SK-N-MC (cell line): Measurements from ENCODE around the gene SNX32.

Experiments
- DNase-seq: peaks from one replicate; pipeline ENCODE4 v3.0.0-alpha.2; 2011; ENCODE audit warnings: low read depth, low spot score
- H3K27ac ChIP-seq: fragments of 200-600 bp; sonication (generic); 2 replicates; pipeline ENCODE4 v1.5.1; 2016; ENCODE audit warnings: mixed run types
- H3K36me3 ChIP-seq: fragments of 200-600 bp; sonication (generic); 2 replicates; pipeline ENCODE4 v1.6.1; 2017; ENCODE audit warnings: antibody characterized with exemption, low read length, mixed read lengths; ENCODE audit not compliant: insufficient read depth
- H3K4me3 ChIP-seq: fragments of 200-600 bp; sonication (generic); 2 replicates; pipeline ENCODE4 v1.5.1; 2016
- H3K9ac ChIP-seq: fragments of 200-600 bp; sonication (generic); 2 replicates; pipeline ENCODE4 v1.8.0; 2017; ENCODE audit warnings: mixed run types, mixed read lengths; ENCODE audit not compliant: insufficient read length
- H3K9me3 ChIP-seq: fragments of 200-600 bp; sonication (generic); 2 replicates; pipeline ENCODE4 v1.6.1; 2017; ENCODE audit warnings: low read depth, mild to moderate bottlenecking, antibody characterized with exemption, low read length, moderate library complexity, mixed read lengths
- EZH2 ChIP-seq: fragments of 200-600 bp; sonication (generic); IDR thresholded peaks from one replicate; pipeline ENCODE4 v1.6.1; 2017; ENCODE audit warnings: antibody characterized with exemption
- FOXP2 ChIP-seq: optimal IDR thresholded peaks from 2 replicates; pipeline ENCODE3; 2011; ENCODE audit warnings: mild to moderate bottlenecking, moderate library complexity; ENCODE audit not compliant: insufficient read depth; ENCODE audit errors: extremely low read length, control extremely low read depth
- POLR2AphosphoS5 ChIP-seq: IDR thresholded peaks from 2 replicates; pipeline ENCODE4 v1.6.1; 2012; ENCODE audit warnings: mild to moderate bottlenecking, low read depth, low read length, borderline replicate concordance

SNX32 gene

DNA sequence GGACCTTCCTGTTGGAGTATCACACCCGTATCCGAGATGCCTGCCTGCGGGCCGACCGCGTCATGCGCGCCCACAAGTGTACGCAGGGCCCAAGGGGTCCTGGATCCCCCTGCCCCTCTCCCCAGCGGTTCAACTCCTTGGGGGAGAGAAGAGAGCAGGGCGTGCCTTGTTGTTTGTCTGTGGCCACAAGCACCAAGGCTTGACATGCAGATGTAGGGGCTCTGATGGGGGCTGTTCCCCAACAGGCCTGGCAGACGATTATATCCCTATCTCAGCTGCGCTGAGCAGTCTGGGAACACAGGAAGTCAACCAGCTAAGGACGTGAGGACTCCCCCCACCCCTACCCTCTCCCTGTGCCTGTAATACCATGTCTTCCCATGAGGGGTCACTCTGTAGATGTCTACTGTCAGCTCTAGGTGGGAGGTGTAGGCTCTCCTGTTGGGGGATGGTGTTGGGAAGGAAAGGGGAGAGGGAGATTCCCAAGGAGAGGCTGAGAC, 17.4 kb downstream of the SNX32 start:
- Histone ChIP-seq H3K4me3 (no peak overlapping the region), H3K27ac (no peak overlapping the region), H3K9me3 (no peaks in the 10 kb centered on the region), H3K9ac (no peak overlapping the region), H3K36me3 (peaks cover 31% of the 10 kb centered on the region)
- no peak for DNase-seq
- no peak for TF ChIP-seq EZH2
- TF ChIP-seq POLR2AphosphoS5 = peak; percentile 28; the same call in 1 of the 2 replicates
- no peak for TF ChIP-seq FOXP2

- no peak for TF ChIP-seq FOXP2
- TF ChIP-seq EZH2 = no peak
- no peak; the same call in 1 of the 2 replicates for TF ChIP-seq POLR2AphosphoS5
- Histone ChIP-seq H3K36me3 (peaks cover 37% of the 10 kb centered on the region), H3K4me3 (no peak overlapping the region), H3K9me3 (no peaks in the 10 kb centered on the region), H3K9ac (no peak overlapping the region), H3K27ac (0 out of 2 replicates have a peak overlapping the region, but pooled peaks have one; percentile 11)
- no peak for DNase-seq
Measured at GRCh38 chr11:65851811-65852507, 18.2 kb downstream of the SNX32 start.

GRCh38 chr11:65852508-65853245, 18.9 kb downstream of the SNX32 start:
- no peak for TF ChIP-seq FOXP2
- TF ChIP-seq EZH2 = no peak
- TF ChIP-seq POLR2AphosphoS5 = peak; percentile 48
- Histone ChIP-seq H3K9me3 (no peaks in the 10 kb centered on the region), H3K27ac (no peak overlapping the region), H3K9ac (no peak overlapping the region), H3K36me3 (peaks cover 37% of the 10 kb centered on the region), H3K4me3 (no peak overlapping the region)
- DNase-seq = no peak

DNA sequence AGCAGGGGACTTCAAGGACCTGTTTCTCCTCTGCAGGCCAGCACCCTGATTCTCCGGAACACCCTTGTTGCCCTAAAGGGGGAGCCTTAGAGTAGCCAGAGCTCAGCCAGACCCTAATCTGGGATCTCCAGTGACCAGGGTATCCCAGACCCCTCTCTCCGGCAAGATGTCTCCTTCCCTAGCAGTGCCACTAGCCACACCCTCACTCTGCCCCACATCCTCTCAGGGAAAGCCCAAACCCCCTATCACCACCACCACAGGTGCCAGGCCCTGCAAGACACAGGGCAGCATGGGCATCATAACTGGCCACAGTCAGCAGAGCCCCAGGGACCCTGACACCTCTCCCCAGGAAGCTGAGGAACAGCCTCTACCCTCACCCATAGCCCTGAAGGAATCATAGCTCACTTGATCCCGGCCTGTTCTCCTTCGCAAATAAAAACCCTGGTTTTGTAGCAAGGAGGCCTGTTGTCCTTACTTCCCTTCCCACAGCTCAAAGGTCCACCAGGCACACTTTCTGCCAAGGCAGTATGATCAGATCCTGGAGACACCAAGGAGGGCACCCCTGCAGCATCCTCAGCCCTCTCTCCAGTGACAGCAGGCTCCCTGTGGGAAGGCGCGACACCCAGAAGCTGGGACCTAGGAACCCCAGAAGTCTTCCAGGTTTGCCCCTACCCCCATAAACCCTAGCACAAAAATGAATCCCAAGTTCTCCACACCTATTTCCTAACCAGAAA, 19.6 kb downstream of the SNX32 start:
- no peaks in the 10 kb centered on the region for H3K9me3 ChIP-seq
- no peak overlapping the region for H3K27ac ChIP-seq
- H3K4me3 ChIP-seq = no peak overlapping the region
- no peak for TF ChIP-seq POLR2AphosphoS5
- DNase-seq = no peak
- H3K9ac ChIP-seq = no peak overlapping the region
- peaks cover 37% of the 10 kb centered on the region for H3K36me3 ChIP-seq

GRCh38 chr11:65854161-65854592, 20.4 kb downstream of the SNX32 start:
- no peak for DNase-seq
- Histone ChIP-seq H3K27ac (no peak overlapping the region), H3K4me3 (no peak overlapping the region), H3K9ac (no peak overlapping the region), H3K36me3 (peaks cover 37% of the 10 kb centered on the region), H3K9me3 (no peaks in the 10 kb centered on the region)
- TF ChIP-seq POLR2AphosphoS5 (no peak), EZH2 (no peak), FOXP2 (no peak)

GRCh38 chr11:65854852-65855837, 21.4 kb downstream of the SNX32 start:
- Histone ChIP-seq H3K9ac (no peak overlapping the region), H3K9me3 (no peaks in the 10 kb centered on the region), H3K4me3 (no peak overlapping the region), H3K27ac (no peak overlapping the region), H3K36me3 (peaks cover 37% of the 10 kb centered on the region)
- TF ChIP-seq EZH2 = no peak
- no peak for TF ChIP-seq POLR2AphosphoS5
- no peak for TF ChIP-seq FOXP2
- DNase-seq = no peak

DNA sequence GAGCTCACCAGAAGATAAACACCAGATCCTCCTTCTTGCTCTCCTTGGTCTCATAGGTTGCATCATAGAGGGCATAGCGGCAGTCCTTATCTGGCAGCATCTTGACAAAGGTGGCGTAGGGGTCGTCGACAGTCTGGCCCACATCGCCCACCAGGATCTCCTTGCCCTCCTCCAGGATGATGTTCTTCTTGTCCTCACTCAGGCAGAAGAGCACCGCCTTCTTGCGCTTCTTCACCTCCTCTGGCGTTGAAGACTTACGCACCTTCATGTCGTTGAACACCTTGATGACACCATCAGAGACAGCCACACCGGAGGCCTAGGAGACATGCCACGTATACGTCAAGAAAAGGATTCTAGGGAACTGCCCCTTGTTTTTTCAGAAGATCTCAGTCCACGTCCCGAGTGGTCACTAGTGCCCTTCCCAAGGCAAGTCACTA, 22.2 kb downstream of the SNX32 start:
- Histone ChIP-seq H3K36me3 (peaks cover 37% of the 10 kb centered on the region), H3K9me3 (no peaks in the 10 kb centered on the region), H3K27ac (no peak overlapping the region), H3K9ac (peak overlapping the region; percentile 77), H3K4me3 (peak overlapping the region; percentile 87)
- no peak for TF ChIP-seq EZH2
- no peak for TF ChIP-seq FOXP2
- no peak for TF ChIP-seq POLR2AphosphoS5
- DNase-seq = no peak
